GM19023 (cell line): ENCODE measurements around the gene BAG1.
A peak's percentile ranks its signal among the peaks of the same experiment; 100 is the strongest.

Experiments used
- ATAC-seq: cut with Tn5 transposase; IDR thresholded peaks from one replicate; pipeline ENCODE4 v1.9.1; 2021; ENCODE audit warnings: mild to moderate bottlenecking, moderate library complexity; ENCODE audit not compliant: unreplicated experiment

BAG1 gene

GRCh38 chr9:33220681-33221567 is 43.6 kb downstream of the BAG1 start:
- no peak for ATAC-seq

GRCh38 chr9:33211695-33212393 is 52.7 kb downstream of the BAG1 start:
- ATAC-seq, result no peak

- no peak for ATAC-seq
Observed at GRCh38 chr9:33210006-33210715, 54.3 kb downstream of the BAG1 start.

DNA sequence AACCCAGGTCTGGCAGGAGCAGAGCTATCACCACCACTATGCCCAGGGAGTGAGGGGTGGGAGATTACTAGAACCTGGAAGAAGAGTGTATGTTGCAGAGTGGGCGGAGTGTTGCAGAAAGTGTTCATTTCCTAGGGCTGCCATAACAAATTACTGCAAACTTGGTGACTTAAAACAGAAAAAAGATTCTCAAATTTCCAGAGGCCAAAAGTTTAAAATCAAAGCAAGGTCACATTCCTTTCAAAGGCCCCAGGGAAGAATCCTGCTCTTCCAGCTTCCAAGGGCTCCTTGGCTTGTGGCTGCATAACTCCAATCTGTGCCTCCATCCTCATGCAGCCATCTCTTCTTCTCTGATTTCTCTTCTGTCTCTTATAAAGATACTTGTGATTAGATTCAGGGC is 55.1 kb downstream of the BAG1 start:
- ATAC-seq, result no peak

- peak; percentile 99 for ATAC-seq
Observed at GRCh38 chr9:33202552-33203201, 61.8 kb downstream of the BAG1 start.
